IPS-20b (cell line): Measurements from ENCODE around the gene ARL6IP1.
"Not testable (repeated sequence)": the region's sequence is repeated elsewhere in the genome, so short reads cannot be mapped to it uniquely, and the experiment has no call there.

ENCODE experiments used
- H3K27ac ChIP-seq: one replicate; pipeline ENCODE4 v1.5.1; 2013; ENCODE audit warnings: low read length
- H3K27me3 ChIP-seq: 2 replicates; pipeline ENCODE4 v1.6.1; 2013; ENCODE audit warnings: mild to moderate bottlenecking, low read length, inconsistent platforms; ENCODE audit not compliant: insufficient read depth
- H3K36me3 ChIP-seq: 2 replicates; pipeline ENCODE4 v1.6.1; 2013; ENCODE audit warnings: low read depth, mild to moderate bottlenecking, inconsistent platforms, low read length, moderate library complexity; ENCODE audit not compliant: insufficient read depth
- H3K4me1 ChIP-seq: 2 replicates; pipeline ENCODE4 v1.6.1; 2013; ENCODE audit warnings: mild to moderate bottlenecking, control low read depth, inconsistent platforms, low read length, moderate library complexity; ENCODE audit not compliant: insufficient read depth
- H3K4me3 ChIP-seq: 2 replicates; pipeline ENCODE4 v1.5.1; 2013; ENCODE audit warnings: mild to moderate bottlenecking, low read length, inconsistent platforms
- H3K9ac ChIP-seq: 2 replicates; pipeline ENCODE4 v1.6.1; 2013; ENCODE audit warnings: low read depth, mild to moderate bottlenecking, inconsistent platforms, low read length, moderate library complexity
- H3K9me3 ChIP-seq: 2 replicates; pipeline ENCODE4 v1.6.1; 2013; ENCODE audit warnings: mild to moderate bottlenecking, low read depth, low read length, inconsistent platforms; ENCODE audit not compliant: insufficient read depth

The ARL6IP1 gene

DNA sequence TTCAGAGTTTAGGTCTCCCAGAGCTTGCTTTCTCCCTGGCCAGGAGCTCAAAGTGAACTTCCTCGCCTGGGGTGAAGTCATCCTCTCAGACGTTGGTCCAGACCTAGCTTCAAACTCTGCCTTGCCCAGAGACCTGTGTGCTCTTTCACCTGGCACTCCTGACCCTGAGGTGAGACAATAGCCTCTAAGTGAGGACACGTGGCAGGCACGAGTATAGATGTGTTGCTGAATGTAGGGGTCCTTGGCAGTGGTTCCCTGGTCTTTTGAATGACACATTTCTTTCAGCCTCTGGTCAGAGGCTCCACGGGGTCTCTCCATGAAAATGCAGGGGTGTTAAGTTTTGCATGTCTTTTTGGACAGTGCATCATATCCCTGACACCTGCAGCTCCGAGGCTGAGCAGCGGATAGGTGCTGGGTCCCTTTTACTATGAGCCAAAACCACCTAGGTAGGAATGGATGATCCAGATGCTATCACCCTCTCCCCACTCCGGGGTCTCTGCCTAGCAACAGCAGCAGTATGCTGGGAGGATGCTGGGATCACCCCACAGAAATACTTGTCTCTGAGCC lies 20.8 kb downstream of the ARL6IP1 start:
- not testable (repeated sequence) for H3K9me3 ChIP-seq, H3K9ac ChIP-seq, H3K27ac ChIP-seq, H3K4me3 ChIP-seq, H3K4me1 ChIP-seq, H3K27me3 ChIP-seq
- peaks cover 34% of the 10 kb centered on the region for H3K36me3 ChIP-seq

- H3K27ac ChIP-seq, H3K36me3 ChIP-seq, H3K9me3 ChIP-seq, H3K4me1 ChIP-seq, H3K4me3 ChIP-seq, H3K9ac ChIP-seq, H3K27me3 ChIP-seq: not testable (repeated sequence)
These were observed 23.7 kb downstream of the ARL6IP1 start for GRCh38 chr16:18777664-18778063.

GRCh38 chr16:18776334-18776733 lies 25.0 kb downstream of the ARL6IP1 start:
- H3K9me3 ChIP-seq, H3K36me3 ChIP-seq, H3K4me3 ChIP-seq, H3K9ac ChIP-seq, H3K27ac ChIP-seq, H3K27me3 ChIP-seq, H3K4me1 ChIP-seq: not testable (repeated sequence)

DNA sequence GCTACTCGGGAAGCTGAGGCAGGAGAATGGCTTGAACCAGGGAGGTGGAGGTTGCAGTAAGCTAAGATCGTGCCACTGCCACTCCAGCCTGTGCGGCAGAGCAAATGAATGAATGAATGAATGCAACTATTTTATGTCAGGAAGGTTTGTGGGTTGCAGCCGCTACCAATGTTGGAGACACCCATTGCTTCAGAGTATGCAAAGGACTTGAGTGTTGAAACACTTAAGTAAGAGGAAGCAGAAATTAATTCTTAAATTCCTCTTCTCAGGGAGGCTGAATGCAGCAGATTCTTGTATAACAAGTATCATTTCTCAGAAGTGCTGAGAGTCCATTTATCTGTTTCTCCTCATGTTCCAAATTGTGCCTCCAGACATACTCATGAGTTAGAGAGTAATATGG lies 26.7 kb downstream of the ARL6IP1 start:
- H3K27me3 ChIP-seq, H3K4me3 ChIP-seq, H3K36me3 ChIP-seq, H3K4me1 ChIP-seq, H3K9ac ChIP-seq, H3K9me3 ChIP-seq, H3K27ac ChIP-seq: not testable (repeated sequence)

GRCh38 chr16:18772171-18772570 lies 29.2 kb downstream of the ARL6IP1 start:
- H3K36me3 ChIP-seq, H3K9me3 ChIP-seq, H3K4me3 ChIP-seq, H3K9ac ChIP-seq, H3K4me1 ChIP-seq, H3K27me3 ChIP-seq, H3K27ac ChIP-seq: not testable (repeated sequence)

GRCh38 chr16:18770336-18770962 lies 30.9 kb downstream of the ARL6IP1 start:
- not testable (repeated sequence) for H3K4me3 ChIP-seq, H3K27ac ChIP-seq, H3K27me3 ChIP-seq, H3K4me1 ChIP-seq, H3K9me3 ChIP-seq, H3K36me3 ChIP-seq, H3K9ac ChIP-seq

GRCh38 chr16:18767217-18767616 lies 34.1 kb downstream of the ARL6IP1 start:
- H3K27me3 ChIP-seq, H3K4me1 ChIP-seq, H3K4me3 ChIP-seq, H3K9me3 ChIP-seq, H3K27ac ChIP-seq, H3K36me3 ChIP-seq, H3K9ac ChIP-seq: not testable (repeated sequence)

DNA sequence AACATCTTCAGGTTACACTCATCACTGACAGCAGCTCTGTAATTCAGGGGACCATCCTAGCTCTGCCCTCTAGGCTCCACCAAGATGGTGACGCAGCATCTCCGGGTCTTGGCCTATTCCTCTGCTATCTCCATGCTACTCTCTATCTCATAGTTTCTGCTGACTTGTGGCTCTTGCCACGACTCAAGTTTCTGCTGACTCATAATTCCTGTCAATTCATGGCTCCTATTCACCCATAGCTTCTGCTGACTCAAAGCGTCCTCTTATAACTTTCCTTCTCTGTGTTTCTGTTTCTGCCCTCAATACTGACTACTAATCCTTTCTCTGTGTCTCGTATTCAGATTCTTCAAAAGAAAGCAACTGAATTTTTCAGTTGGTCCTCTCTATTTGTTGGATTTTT lies 38.6 kb downstream of the ARL6IP1 start:
- not testable (repeated sequence) for H3K27ac ChIP-seq, H3K9ac ChIP-seq, H3K36me3 ChIP-seq, H3K4me1 ChIP-seq, H3K9me3 ChIP-seq, H3K27me3 ChIP-seq, H3K4me3 ChIP-seq

GRCh38 chr16:18759598-18760520 lies 41.5 kb downstream of the ARL6IP1 start:
- H3K4me1 ChIP-seq, H3K27ac ChIP-seq, H3K36me3 ChIP-seq, H3K9ac ChIP-seq, H3K9me3 ChIP-seq, H3K27me3 ChIP-seq, H3K4me3 ChIP-seq: not testable (repeated sequence)

DNA sequence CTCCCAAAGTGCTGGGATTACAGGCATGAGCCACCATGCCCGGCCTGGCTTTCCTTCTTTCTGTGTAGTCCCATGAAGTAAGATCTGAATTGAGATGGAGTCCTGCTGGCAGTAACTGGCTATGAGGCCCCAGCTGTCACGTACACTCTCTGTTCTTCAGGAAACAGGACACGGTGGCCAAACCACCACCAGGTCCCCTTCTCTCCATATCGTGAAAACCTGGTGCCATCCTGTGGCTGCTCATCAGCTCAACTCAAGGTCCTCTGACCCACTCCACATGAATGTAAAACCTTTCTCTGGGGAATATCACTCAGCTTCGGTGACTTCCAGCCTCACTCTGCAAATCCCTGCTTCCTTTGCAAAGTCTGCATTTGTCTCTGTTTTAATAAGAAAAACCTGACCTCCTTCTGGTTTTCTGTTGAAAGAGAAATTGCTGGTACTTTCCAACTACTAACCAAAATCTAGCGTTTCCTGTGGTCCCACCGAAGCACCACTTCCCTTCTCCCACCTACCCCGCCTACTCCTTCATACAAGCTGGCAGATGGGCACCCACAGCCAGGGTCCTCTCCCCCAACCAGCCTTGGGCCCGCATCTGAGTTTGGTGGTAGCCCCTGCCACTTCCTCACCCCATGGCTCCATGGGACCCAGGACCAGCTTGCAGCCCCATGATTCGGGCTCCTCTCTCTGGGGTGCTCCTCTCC lies 43.2 kb downstream of the ARL6IP1 start:
- H3K27ac ChIP-seq, H3K4me3 ChIP-seq, H3K27me3 ChIP-seq, H3K9me3 ChIP-seq, H3K36me3 ChIP-seq, H3K4me1 ChIP-seq, H3K9ac ChIP-seq: not testable (repeated sequence)

GRCh38 chr16:18756639-18757038 lies 44.7 kb downstream of the ARL6IP1 start:
- not testable (repeated sequence) for H3K4me1 ChIP-seq, H3K4me3 ChIP-seq, H3K9me3 ChIP-seq, H3K27ac ChIP-seq, H3K9ac ChIP-seq, H3K27me3 ChIP-seq, H3K36me3 ChIP-seq

- H3K9ac ChIP-seq, H3K27ac ChIP-seq, H3K4me3 ChIP-seq, H3K27me3 ChIP-seq, H3K4me1 ChIP-seq, H3K36me3 ChIP-seq, H3K9me3 ChIP-seq: not testable (repeated sequence)
These were observed 58.5 kb downstream of the ARL6IP1 start for GRCh38 chr16:18742870-18743269.
